Mucosa of descending colon (tissue), 3 donors: Measurements from ENCODE around the gene CDC42EP1. TPM values are rescaled to one million over a fixed set of nuclear protein-coding genes. Genes with fewer than 3 reads are reported as not detected.
"Not testable (repeated sequence)": the region's sequence is repeated elsewhere in the genome, so short reads cannot be mapped to it uniquely, and the experiment has no call there.

ENCODE experiments used
- ATAC-seq: fragments of 200-7000 bp; cut with Tn5 transposase; one replicate; pipeline ENCODE4 v1.9.1; 2020; ENCODE audit warnings: mild to moderate bottlenecking, moderate library complexity
- DNase-seq, 3 donors: peaks; one replicate each; pipeline ENCODE4 v3.0.0-alpha.2; 2020
- H3K36me3 ChIP-seq: fragments of 200-600 bp; one replicate; pipeline ENCODE4 v1.8.0; 2021; ENCODE audit warnings: low read depth, mild to moderate bottlenecking
- H3K4me1 ChIP-seq: fragments of 200-600 bp; one replicate; pipeline ENCODE4 v1.8.0; 2021; ENCODE audit warnings: low read depth, mild to moderate bottlenecking
- H3K4me3 ChIP-seq: fragments of 200-600 bp; one replicate; pipeline ENCODE4 v1.8.0; 2021; ENCODE audit warnings: mild to moderate bottlenecking
- H3K9me3 ChIP-seq: fragments of 200-600 bp; one replicate; pipeline ENCODE4 v1.8.0; 2021; ENCODE audit warnings: mild to moderate bottlenecking
- CTCF ChIP-seq: fragments of 200-600 bp; IDR thresholded peaks from one replicate; pipeline ENCODE4 v1.8.0; 2022; ENCODE audit warnings: antibody characterized with exemption, mild to moderate bottlenecking
- intact Hi-C, 2 donors: fragments of 100-400 bp; cut with DNase I in 1 of 2; cut with micrococcal nuclease in 1 of 2; formaldehyde crosslinking; loops; one replicate each; pipeline versions ENCODE4 v1.11.0 to v1.11.1; 2022; cut with DNase I, micrococcal nuclease
- total RNA-seq, 3 donors: library from RNA; stranded (reverse); fragmentation: NEBNext Ultra II Directional in 2 of 3; extraction: Animal tissue kit (Norgen Biotek cat#: 25700) in 2 of 3; gene quantifications; one replicate each; pipeline versions ENCODE4 v1.2.1 to v1.2.4, GENCODE V29; 2021 to 2023
- donor health status: DM: no; HTN: no; CAD: no; lungs with moderate emphysema.
- donor health status: DM: no; HTN: no; CAD: no.
- donor health status: DM: no; HTN: yes; CAD: no.

CDC42EP1 gene
- total RNA-seq, 3 donors from 2014 or later: 31.5 to 52.0 (median 48.2) TPM

- H3K4me1 ChIP-seq: peaks cover 31% of the 10 kb centered on the region
- no peaks in the 10 kb centered on the region for H3K9me3 ChIP-seq
- DNase-seq (no peak), ATAC-seq (no peak)
- TF ChIP-seq CTCF: no peak
- no peaks in the 10 kb centered on the region for H3K36me3 ChIP-seq
- H3K4me3 ChIP-seq: no peak overlapping the region
- intact Hi-C loops: no loop called here
Measured at GRCh38 chr22:37549704-37550059, 10.6 kb upstream of the CDC42EP1 start.

DNA sequence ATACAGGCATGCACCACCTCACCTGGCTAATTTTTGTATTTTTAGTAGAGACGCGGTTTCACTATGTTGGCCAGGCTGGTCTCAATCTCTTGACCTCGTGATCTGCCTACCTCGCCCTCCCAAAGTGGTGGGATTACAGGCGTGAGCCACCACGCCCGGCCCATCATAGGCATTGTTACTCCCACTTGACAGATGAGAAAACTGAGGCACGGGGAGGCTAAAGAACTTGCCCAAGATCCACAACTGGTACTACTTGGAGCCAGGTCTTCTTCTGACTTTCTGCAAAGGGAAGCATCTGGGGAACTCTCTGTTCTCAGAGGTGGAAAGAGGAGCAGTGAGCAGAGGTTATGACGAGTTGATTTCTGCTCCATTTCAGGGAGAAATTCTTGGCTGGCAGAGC, 9.4 kb upstream of the CDC42EP1 start:
- ATAC-seq, DNase-seq, H3K9me3 ChIP-seq, intact Hi-C loops, H3K4me3 ChIP-seq, H3K36me3 ChIP-seq: not testable (repeated sequence)
- H3K4me1 ChIP-seq: peaks cover 21% of the 10 kb centered on the region

DNA sequence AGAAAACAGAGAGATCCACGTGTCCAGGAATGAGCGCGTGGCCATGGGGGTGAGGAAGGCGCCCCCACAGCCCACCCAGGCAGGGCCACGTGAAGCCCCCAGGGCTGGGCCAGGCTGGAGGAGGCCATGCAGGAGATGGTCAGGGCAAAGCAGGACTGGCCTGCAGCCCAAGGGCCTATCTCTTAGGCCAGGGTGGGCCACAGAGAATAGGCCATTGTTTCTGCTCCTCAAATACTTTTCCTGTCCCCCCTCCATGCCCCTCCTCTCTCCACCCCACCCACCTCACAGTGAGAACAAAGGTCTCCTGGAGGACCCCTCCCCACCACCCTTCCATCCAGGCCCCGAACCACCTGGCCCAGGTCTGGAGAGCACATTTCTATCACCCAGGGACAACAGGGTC, 8.3 kb upstream of the CDC42EP1 start:
- no peak for TF ChIP-seq CTCF
- intact Hi-C loops: no loop called here
- peaks cover 18% of the 10 kb centered on the region for H3K4me1 ChIP-seq
- no peaks in the 10 kb centered on the region for H3K9me3 ChIP-seq
- H3K36me3 ChIP-seq: no peaks in the 10 kb centered on the region
- DNase-seq (no peak), ATAC-seq (no peak)
- H3K4me3 ChIP-seq: no peak overlapping the region

DNA sequence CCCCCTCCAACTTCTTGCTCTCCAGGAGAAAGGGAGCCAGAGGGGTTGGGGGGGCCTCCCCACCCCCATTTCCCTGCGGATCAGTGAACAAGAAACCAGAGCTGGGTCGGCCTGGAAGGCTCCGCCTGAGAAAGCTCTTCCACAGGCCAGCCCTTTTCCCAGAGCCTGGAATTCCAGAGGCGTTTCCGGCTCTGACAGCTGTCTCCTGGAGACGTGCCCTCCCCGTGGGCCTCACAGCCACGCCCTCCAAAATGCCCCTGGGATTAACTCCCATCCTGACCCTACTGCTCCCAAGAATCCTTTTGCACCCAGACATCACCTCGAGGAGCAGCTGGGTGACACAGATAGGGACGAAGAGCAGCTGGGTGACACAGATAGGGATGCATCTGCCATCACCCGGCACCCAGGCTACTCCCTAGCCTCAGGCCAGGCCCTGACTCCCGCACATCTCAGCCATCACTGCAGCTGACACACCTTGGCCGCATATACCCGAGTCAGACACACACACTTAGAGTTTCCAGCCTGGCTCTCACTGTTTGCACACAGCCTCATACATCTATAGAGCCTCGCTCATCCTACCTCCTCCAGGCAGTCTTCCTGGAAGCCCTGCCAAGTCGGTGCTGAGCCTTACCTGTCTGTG, 7.6 kb upstream of the CDC42EP1 start:
- peak; percentile 72 for ATAC-seq
- Histone ChIP-seq H3K4me3 (no peak overlapping the region), H3K4me1 (peaks cover 18% of the 10 kb centered on the region), H3K9me3 (no peaks in the 10 kb centered on the region), H3K36me3 (no peaks in the 10 kb centered on the region)
- no peak for TF ChIP-seq CTCF
- peak in 1 of 3 donors; percentile 64 for DNase-seq
- intact Hi-C loops: no loop called here

DNA sequence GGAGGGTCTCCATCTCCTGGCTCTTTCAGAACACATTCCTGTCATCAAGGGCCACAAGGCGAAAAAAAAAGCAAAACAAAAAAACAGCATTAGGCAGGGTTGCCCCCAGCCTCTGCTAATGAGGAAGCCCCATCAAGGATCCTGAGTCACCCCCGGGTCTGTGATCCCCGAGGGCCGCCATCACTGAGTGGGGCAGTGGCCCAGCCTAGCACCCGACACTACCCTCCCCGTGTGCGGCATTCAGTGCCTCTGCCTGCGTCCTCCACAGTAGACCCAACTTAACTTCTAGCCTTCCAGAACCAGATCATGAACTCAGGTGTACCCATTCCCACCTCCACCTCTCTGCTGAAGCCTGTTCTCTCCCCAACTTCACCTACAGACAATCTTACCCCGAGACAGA, 6.6 kb upstream of the CDC42EP1 start:
- no peak for TF ChIP-seq CTCF
- DNase-seq (no peak), ATAC-seq (no peak)
- H3K36me3 ChIP-seq: no peaks in the 10 kb centered on the region
- H3K4me1 ChIP-seq: peaks cover 18% of the 10 kb centered on the region
- no peak overlapping the region for H3K4me3 ChIP-seq
- intact Hi-C loops: no loop called here
- no peaks in the 10 kb centered on the region for H3K9me3 ChIP-seq

DNA sequence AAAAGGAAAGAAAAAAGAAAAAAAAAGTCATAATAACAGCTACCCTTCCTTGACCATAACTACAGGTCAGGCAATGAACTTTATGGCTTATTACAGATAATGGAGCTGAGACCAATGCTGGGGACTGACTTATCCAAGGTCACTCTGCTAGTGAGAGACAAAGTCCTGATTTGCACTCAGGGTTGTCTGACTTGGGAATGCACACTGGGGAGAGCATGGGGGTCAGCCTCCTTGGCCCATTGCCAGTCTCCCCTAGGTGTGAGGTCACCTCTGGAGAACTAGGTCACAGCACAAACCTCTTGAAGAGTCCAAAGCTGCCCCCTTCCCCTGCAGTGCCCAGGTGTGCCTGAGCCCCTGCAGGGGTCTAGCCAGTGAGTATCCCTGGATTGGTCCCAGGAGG, 5.3 kb upstream of the CDC42EP1 start:
- no peaks in the 10 kb centered on the region for H3K36me3 ChIP-seq
- no peak for ATAC-seq
- no peaks in the 10 kb centered on the region for H3K9me3 ChIP-seq
- no peak for DNase-seq
- no peak for TF ChIP-seq CTCF
- no peak overlapping the region for H3K4me3 ChIP-seq
- H3K4me1 ChIP-seq: peaks cover 23% of the 10 kb centered on the region
- intact Hi-C loops: no loop called here
